ENCODE data around the gene BRF1.

The BRF1 gene

DNA sequence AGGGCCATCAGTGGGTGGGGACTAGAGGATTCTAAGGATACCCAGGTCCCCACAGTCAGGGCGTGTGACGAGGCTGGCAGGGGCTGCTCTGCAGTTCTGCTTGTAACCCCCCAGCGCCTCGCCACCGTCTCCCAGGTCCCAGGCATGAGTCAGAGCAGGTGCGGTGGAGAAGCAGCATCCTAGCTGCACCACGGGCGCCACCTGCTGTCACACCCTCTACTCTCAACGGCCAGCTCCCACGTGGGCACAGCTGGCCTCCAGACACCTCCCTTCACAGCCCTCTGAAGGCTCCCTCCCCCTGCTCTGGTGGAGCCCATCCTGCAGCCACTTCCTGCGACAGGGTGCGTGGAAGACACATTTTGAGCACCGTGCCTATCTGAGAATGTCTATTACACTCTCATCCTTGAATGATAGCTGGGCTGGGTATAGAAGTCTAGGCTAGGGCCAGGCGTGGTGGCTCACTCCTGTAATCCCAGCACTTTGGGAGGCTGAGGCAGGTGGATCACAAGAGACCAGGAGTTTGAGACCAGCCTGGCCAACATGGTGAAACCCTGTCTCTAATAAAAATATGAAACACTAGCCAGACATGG is 112.8 kb downstream of the BRF1 start:
- no peak for DNase-seq

DNA sequence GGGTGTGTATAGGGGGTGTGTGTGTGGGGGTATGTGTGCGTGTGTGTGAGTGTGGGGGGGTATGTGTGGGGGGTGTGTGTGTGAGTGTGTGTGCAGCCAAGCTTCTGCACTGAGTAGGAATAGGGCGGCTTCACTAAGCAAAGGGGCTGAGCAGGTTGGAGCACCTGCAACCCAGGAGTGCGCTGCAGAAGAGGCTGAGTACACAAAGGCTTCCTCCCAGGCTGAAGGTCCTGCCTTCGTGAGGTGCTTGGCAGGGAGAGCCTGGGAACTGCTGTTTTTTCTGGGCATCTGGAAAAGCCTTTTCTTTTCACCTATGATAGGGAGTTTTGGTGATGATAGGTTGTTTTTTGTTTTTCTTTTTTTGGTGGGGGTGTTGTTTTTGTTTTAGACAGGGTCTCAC is 113.7 kb downstream of the BRF1 start:
- DNase-seq, result peak; percentile 11 to 55 (median 33)

DNA sequence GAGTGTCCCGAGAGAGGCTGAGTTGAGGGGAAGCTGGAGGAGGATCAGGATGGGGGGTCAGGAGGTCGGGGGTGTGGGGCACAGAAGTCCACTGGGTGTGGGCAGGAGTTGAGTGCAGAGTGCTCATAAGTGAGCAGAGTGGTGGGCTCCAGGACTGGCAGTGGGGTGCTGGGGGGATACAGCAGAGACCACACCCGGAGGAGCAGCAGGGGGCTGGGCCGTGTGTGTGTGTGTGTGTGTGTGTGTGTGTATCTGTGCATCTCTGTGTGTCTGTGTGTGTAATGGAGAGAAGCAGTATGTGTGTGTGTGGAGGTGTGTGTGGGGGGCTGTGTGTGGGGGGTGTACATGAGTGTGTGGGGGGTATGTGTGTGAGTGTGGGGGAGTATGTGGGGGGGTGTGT is 114.8 kb downstream of the BRF1 start:
- no peak for DNase-seq

DNA sequence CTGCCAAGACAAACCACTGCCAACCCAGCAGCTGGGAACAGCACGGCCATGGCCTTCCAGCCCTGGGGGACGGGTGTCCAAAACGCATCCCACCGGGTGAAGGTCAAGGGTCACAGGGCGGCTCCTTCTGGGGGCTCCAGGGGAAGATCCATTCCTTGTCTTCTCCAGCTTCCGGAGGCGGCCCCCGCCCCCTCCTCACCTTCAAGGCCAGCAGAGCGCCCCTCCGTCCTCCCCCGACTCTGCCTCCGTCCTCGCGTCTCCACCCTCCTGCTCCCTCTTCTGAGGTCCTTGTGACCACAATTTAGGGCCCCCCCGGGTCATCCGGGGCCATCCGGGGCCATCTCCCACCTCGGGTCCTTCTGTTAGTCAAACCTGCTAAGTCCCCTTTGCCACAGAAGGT is 115.8 kb downstream of the BRF1 start:
- DNase-seq, result no peak

DNA sequence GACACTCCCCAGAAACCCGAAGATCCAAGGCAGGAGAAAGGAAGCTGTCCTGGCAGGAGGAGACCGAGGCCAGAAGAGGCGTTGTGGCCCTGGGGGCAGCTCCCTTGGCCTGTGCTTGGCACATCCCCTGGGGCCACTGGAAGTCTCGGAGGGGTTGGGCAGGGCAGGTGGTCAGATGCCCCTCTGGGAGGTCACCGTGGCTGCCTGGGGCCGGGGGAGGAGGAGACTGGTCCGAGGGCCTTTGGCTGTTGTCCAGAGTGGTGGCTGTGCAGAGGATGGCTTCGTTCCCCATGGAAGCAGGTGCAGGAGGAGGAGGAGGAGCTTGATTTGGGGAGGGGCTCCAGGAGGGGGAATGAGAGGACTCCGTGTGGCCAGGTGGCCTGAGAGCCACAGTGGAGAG is 116.3 kb downstream of the BRF1 start:
- DNase-seq, result peak; percentile 15 to 85 (median 66)

DNA sequence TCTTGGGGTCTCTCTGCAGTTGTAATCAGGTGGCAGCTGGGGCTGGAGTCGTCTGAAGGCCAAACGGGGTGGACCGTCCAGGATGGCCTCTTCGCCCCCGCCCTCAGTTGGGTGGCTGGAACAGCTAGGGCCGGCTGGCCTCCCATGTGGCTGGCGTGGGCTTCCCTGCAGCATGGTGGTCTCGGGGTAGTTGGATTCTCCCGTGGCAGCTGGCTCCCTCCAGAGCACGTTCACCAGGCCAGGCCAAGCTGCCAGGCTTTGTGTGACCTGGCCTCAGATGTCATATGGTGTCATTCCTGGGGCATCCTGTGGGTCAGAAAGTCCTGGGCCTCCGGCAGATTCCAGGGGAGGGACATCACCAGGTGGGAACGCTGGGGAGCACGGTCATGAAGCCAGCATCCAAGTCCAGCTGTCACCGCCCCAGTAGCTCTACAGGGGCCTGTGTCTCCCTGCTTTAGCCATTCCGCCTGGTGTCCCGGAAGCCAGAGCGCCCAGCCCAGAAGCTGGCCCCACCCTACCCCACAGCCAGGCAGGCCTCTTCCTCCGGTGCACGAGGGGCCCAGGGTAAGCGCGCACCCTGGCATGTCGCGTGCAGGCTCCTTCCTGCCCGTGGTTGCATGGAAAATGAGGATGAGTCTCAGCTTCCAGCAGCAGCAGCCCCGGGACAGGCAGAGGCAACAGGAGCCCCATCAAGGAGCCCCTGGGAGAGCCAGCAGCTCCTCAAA is 118.3 kb downstream of the BRF1 start:
- DNase-seq, result no peak

DNA sequence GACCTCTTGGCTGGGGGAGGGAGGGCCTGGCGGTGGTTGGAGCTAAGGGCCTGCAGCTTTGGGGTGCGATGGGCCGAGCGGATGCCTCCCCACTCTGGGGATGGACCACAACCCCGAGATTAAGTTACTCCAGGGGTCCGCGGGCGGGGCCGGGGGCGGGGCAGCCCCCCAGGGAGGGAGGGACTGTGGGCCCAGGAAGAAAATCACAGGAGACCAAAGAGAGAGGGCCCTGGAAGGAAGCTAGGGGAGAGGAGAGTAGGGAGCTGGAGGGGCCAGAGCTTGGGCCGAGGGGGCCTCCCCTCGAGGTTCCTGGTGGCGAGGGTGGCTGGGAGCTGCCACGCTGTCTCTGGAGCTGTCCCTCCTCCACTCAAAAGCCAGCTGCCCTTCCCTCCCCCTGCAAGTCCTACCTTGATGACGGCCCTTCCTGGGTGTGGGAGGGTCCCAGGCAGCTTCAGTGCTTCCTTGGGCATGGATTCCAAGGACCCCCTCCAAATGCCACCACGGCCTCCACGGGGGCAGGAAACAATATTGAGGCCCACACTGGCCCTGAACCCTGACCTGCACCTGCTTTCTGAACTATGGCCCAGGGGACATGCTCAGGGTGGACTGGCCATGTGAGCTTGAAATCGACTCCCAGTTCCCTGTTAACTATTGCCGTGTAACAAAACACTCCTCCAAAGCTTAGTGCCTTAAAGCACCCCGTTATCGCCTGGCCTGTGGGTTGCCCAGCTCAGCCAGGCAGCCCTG is 119.1 kb downstream of the BRF1 start:
- peak in 1 of 3 experiments; percentile 62 for DNase-seq

DNA sequence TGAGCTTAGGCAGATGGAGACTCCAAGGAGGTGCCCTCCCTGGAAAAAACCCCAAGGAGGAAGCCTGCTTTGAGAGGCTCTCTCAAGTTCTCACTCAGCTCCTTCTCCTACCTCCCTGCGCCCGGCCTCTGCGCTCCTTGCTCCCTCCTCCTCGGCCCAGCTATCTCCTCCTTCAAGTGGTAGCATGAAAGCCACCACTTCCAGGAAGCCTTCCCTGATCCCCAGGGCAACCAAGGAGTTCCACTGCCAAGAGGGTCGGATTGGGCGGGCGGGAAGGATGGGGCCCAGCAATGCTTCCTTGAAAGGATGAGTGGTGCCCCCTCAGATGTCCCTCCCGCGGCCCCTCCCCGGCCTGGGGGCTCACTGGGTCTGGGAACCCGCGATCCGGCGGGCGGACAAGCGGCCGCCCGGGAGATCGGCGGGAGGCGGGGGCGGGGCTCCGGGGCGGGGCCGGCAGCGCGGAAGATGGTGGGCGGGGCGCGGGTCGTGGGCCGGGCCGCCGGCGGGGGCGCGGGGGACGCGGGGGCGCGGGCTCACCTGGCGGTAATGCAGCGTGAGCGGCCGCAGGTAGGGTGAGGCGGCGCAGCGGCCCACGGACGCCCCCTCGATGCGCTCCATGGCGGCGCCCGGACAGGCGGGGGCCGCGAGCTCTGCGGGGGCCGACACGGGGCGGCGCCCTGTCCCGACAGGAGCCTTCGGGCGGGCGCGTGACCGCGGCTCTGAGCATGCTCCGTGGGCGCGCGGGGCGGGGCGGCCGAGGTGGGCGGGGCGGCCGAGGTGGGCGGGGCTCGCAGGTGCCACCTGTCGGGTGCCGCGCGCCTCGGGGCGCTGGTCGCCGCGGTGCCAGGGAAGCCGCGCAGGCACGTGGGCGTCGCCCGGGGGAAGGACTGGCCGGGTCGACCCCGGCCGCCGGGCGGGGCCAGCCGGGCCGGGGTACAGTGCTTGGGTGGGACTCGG is 119.9 kb downstream of the BRF1 start, which contains the start of gene NUDT14:
Gene NUDT14, minus strand, starts transcription at position 721 of the 957 bp plus-strand sequence. Its CDS starts 103 bp downstream, at position 618.
- peak; percentile 86 to 90 (median 89) for DNase-seq

DNA sequence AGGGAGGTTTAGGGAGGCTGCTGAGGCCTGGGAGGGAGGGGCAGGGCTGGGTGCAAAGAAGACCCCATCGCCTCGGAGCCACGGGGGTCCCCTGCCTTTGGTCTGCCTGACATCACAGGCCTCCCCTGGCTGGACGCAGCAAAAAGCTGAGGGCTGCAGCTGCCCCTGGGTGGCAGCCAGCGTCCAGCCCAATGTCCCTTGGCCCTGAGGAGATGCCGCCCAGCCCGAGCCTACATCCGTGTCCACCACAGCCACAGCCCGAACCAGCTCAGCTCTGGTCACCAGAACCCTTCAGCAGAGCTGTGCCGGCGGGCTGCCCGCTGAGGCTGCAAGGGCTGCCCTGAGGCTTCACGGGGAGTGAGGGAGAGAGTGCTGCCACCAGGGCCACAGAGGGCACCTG is 121.6 kb downstream of the BRF1 start:
- DNase-seq, result peak in 2 of 3 experiments; percentile 37 to 57

DNA sequence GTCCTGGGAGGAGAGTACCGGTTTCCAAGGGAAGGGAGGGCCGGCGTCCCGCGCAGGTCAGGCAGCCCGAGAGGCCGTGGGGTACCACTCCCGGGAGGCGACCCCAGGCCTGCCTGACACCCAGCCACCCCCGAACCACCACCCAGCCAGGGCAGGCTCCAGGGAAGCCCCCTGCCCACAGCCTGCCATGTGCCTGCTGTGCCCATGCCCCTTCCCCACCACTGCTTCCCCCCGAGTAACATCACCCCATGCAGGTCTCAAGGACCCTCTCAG is 122.0 kb downstream of the BRF1 start:
- DNase-seq, result no peak

DNA sequence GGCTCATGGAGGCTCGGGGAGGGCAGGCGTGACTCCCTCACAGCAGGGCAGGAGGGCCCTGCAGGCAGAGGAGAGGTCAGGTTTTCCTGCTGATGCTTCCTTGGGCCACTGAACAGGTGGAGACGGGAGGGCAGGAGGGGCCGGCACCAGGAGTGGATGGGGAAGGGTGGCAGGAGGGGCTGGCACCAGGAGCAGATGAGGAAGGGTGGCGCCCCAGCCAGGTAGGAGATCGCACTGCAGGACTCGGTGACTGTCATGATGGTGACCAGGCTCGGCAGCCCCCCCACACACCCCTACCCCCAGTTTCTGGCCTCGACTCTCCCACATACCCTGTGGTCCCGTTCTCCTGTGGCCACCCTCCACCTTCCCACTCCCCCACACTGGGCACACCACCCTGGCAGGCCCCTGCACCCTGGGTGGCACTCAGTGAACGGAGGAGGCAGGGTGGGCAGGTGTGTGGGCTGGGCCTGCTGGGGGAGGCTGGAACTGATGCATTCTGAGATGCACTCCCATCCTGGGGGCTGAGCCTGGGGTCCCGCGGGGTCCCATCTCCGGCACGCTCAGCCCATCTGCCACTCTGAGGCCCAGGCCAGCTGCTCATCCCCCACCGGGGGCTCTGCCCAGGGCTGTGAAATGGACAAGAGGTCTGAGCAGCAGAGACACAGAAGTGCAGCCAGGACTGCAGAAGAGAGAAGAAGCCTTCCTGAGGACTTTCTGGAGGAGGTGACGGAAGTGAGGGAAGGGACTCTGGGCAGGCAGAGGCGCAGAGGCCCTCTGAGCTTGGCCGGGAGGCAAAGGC is 122.5 kb downstream of the BRF1 start:
- no peak for DNase-seq

DNA sequence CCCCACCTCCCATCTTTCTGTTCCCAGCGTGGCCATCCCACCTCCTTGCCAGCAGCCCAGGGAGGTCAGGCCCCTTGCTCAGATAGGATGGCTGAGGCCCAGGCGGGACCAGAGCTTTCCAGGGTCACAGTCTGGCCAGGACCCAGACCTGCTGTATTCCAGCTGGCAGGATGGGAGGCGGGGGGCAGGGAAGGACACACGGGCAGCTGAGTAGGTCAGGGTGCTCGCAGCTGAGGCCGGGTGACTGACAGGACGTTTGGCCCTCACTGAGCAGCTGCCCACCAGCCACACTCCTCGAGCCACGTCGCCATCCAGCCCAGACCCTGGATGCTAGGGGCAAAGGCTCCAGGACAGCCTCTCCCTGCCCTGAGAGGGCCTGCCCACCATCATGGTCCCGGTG is 123.7 kb downstream of the BRF1 start:
- DNase-seq, result no peak

DNA sequence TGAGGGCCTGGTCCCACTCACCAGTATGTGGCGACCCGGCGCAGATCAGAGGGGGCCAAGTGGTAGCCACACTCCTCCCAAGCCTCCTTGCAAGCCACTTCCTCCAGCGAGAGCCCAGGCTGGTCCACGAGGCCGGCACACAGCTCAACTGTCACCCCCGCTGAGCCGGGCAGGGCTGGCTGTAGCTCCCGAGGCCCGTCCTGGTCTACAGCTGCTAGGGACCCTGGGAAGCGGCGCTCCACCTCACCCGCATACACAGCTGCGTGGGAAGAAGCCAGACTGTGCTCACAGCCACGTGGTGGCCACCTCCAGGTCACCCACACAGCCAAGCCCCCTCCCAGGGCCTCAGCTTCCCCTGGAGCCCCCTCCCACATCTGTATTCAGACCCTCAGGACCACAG is 124.3 kb downstream of the BRF1 start:
- DNase-seq, result peak in 1 of 3 experiments; percentile 54

DNA sequence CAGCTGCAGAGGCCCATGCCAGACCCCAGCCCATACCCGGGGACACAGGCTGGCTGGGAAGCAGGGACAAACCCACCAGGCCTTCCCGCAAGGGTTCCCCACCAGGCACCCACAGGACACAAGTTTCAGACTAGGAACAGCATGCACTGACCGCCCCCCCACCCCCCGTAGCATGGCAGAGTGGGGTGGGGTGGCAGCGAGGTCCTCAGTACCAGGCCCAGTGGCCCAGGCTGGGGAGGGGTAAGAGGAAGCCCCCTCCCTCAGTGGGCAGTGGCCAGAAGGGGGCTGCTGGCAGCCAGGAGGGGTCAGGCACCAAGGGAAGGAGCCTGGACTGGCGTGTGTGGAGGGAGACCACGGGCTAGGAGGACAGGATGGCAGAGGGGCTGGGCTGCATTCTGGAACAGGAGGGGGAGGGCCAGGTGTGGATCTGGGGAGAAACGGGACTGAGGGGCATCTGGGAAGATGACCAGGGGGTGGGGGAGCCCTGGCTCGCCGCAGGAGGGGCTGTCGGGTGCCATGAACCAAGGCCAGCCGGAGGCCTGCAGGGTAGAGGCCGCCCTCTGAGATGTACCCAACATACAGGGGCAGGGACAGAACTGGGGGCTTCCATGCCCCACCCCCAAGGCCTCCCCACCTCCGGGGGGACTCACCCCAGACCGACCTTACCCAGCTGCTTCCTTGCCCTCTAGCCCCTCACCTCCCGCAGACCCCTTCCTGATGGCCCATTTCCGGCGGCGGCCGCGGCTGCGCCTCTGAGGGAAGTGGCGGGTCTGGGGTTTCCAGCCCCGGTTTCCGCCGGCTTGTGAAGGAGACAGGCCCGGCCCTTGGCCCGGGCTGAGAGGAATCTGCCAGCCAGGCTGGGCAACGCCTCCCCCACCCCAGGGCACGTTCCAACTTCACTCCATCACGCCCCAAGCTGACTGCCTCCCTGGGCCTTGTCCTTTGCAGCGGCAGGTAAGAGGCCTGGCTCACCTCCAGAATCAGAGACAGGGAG is 126.6 kb downstream of the BRF1 start:
- DNase-seq, result no peak

DNA sequence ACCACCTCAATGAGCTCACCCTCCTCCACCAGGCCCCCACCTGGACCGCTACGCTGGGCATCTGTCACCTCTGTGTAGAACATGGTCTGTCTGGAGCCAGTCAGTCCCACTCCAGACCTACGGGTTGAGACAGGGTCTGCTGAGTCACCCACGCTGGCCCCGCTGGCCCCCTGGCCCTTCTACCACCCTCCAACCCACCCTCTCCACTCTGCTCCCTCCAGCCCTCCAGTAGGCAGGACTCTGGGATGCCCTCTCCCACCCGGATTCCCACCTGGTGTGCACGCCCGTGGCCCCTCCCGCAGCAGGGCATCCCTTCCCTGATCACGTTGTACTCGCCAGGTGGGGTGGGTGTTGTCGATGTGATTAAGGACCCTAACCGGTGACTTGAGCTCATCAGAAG is 127.7 kb downstream of the BRF1 start:
- no peak for DNase-seq

DNA sequence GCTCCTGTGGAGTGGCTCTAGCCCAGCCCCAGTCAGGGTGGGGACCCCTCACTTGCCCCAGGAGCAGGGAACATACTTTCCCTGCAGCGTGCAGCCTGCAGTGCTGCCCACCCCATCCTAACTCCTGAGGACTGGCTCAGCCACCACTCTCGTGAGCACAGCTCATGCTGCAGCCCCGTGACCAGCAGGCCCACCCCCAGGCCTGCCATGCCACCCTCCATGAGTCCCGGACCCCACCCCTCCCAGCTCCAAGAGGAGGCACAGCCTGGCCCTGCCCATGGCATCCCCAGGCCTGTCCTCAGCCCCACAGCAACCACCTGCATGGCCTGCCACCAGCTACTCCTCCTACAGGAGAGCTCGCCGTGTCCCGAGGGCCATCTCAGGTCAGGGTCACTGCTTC is 128.3 kb downstream of the BRF1 start:
- no peak for DNase-seq

DNA sequence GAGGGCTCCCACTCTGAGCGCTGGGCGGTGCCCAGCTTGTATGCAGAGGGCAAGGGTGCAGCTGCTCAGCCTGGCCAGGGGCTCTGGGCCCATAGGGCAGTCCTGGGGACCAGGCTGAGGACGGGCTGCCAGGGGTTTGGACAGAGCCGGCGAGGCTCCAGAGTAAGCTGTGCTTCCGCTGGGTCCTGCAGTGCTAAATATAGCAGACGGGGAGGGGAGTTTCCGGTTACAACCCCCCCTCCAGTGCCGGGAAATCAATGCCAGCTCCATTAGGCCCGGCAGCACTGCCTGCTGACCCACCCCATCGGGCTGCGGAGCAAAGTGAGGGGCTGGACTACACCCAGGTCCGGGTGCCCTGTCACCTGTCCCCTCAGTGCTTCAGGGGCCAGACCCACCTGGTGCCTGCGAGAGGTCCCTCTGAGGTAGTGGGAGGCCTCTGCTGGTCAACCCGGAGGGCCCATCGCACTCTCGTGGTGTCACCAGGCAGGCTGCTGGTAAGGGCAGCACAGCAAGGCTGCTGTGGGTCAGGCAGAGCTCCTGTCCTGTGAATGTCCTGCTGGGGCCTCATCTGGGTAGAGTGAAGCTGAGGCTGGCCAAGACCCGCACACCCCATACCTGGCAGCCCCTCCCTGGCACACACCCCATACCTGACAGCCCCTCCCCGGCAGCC is 129.7 kb downstream of the BRF1 start:
- DNase-seq, result peak; percentile 74 to 79 (median 77)

DNA sequence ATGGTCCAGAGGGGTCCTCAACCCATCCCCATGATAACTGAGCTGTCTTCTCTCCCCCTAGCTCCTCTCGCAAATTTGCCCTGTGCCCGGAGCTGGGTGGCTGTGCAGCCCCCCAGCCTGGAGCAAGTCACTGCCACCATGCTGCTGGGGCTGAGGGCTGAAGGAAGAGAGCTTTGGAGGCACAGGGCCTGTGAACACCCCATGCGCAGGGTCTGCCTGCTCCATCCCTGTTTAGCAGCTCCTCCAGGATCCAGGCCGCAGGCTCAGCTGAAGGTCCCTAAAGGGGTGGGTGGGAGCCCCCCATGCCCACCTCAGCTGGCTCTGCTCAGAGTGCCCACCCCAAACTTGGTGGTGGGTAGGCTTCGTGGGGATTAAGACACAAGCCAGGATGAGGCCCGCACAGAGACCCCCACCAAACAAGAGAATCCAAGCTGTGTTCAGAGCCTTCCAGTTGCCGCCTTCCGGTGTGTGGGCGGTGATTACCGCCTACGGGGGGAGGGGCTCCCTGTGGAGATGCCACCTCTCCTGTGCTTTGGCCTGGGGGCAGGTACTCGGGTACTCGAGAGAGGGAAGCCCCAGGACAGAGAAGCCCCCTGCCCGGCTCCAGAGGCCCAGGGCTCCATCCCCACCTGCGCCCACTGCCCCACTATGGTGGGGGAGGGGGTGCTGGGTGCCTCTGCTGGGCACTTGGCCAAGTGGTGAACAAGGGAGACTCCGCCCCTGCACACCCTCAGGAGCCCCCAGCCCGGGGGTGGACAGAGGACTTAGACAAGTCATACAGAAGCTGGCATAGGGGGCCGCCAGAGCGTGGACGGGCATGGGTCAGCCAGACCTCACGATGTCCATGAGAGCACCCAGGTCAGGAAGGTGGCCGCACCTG is 130.8 kb downstream of the BRF1 start:
- DNase-seq, result peak in 2 of 3 experiments; percentile 54 to 64

DNA sequence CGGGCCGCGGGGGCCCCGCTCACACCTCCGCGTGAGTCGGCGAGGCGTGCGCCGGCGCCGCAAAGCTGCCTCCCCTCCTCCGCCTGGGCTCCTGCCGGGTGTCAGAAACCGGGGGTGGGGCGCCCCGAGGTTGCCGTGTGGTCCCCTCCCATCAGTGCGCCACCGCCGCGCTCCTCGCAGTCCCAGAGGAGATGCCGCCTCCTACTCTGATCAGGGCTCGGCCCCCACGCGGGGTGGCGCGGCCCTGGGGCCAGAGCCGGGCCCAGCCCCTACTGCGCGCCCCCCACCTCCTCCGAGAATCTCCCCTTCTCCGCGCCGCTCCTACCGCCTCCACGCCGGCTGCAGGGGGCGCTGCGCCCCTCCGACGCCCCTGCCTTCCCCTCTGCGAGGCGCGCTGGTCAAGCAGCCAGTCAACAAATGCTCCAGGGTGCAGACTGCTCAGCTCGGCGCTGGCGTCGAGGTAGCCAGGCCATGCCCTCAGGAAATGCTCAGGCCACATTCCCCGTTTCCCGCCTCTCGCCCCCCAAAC is 131.8 kb downstream of the BRF1 start:
- peak; percentile 39 to 57 (median 49) for DNase-seq

Measured in NCI-H1417 (cell line).